ENCODE measurements around the gene CHST12. TPM values are rescaled to one million over a fixed set of nuclear protein-coding genes. Genes with fewer than 3 reads are reported as not detected.
A peak's percentile ranks its signal among the peaks of the same experiment; 100 is the strongest.

CHST12 gene
- total RNA-seq, 1 experiment from 2014 or later: 12.9 TPM

- H3K9me3 ChIP-seq (ENCODE audit: low read length): no peaks in the 10 kb centered on the region
- POLR2A ChIA-PET (ENCODE audit: unreplicated experiment): no interaction called here
- H3K4me3 ChIP-seq (ENCODE audit: low read length): no peak overlapping the region
- CTCF ChIA-PET: no interaction called here
- no peaks in the 10 kb centered on the region for H3K79me2 ChIP-seq (ENCODE audit: low read length)
- no peak overlapping the region for H3K27ac ChIP-seq (ENCODE audit: low read length)
- ATAC-seq: no peak
- H3K9me2 ChIP-seq (replicated peaks; ENCODE audit: low read length): no peaks in the 10 kb centered on the region
- no peak overlapping the region for H2AFZ ChIP-seq (ENCODE audit: low read length)
- intact Hi-C loops (cut with micrococcal nuclease): no loop called here
- no peaks in the 10 kb centered on the region for H3K36me3 ChIP-seq (ENCODE audit: low read depth, low read length)
- no peak overlapping the region for H3K4me2 ChIP-seq (ENCODE audit: low read length)
- no peaks in the 10 kb centered on the region for H3F3A ChIP-seq (ENCODE audit: low read length, unreplicated experiment)
- H3K27me3 ChIP-seq (ENCODE audit: low read length): no peaks in the 10 kb centered on the region
- no peak for TF ChIP-seq EZH2phosphoT487 (IDR thresholded peaks at IDR 0.05; ENCODE audit: borderline replicate concordance, low read length)
- no peak for TF ChIP-seq CTCF (conservative IDR thresholded peaks at IDR 0.05; ENCODE audit: low read depth, low read length)
- TF ChIP-seq EZH2 (IDR thresholded peaks at IDR 0.05; ENCODE audit: low read length, unreplicated experiment): no peak
- peaks cover 6% of the 10 kb centered on the region; the same call in 1 of the 2 replicates for H3K4me1 ChIP-seq (ENCODE audit: insufficient read depth, low read length)
- DNase-seq: peak; percentile 6
- no TSS peak for BruUV-seq (replicated peaks)
- H4K20me1 ChIP-seq (ENCODE audit: low read length): no peaks in the 10 kb centered on the region
- H3K9ac ChIP-seq (ENCODE audit: low read length): no peak overlapping the region
Measured at GRCh38 chr7:2472739-2473138, 69.3 kb downstream of the CHST12 start.

- H3K36me3 ChIP-seq (ENCODE audit: low read depth, low read length): no peaks in the 10 kb centered on the region
- no peaks in the 10 kb centered on the region for H3K9me3 ChIP-seq (ENCODE audit: low read length)
- H3K9me2 ChIP-seq (replicated peaks; ENCODE audit: low read length): no peaks in the 10 kb centered on the region
- ChIA-PET POLR2A (ENCODE audit: unreplicated experiment) (no interaction called here), CTCF (no interaction called here)
- BruUV-seq (replicated peaks): no TSS peak
- ATAC-seq (no peak), DNase-seq (no peak)
- no peaks in the 10 kb centered on the region for H3K79me2 ChIP-seq (ENCODE audit: low read length)
- H4K20me1 ChIP-seq (ENCODE audit: low read length): no peaks in the 10 kb centered on the region
- no peak overlapping the region for H3K4me2 ChIP-seq (ENCODE audit: low read length)
- H3K27me3 ChIP-seq (ENCODE audit: low read length): no peaks in the 10 kb centered on the region
- intact Hi-C loops (cut with micrococcal nuclease): no loop called here
- no peak overlapping the region for H2AFZ ChIP-seq (ENCODE audit: low read length)
- H3K4me3 ChIP-seq (ENCODE audit: low read length): no peak overlapping the region
- peaks cover 15% of the 10 kb centered on the region; the same call in 1 of the 2 replicates for H3K4me1 ChIP-seq (ENCODE audit: insufficient read depth, low read length)
- H3K9ac ChIP-seq (ENCODE audit: low read length): no peak overlapping the region
- TF ChIP-seq CTCF (conservative IDR thresholded peaks at IDR 0.05; ENCODE audit: low read depth, low read length) (no peak), EZH2phosphoT487 (IDR thresholded peaks at IDR 0.05; ENCODE audit: borderline replicate concordance, low read length) (no peak), EZH2 (IDR thresholded peaks at IDR 0.05; ENCODE audit: low read length, unreplicated experiment) (no peak)
- H3K27ac ChIP-seq (ENCODE audit: low read length): no peak overlapping the region
- H3F3A ChIP-seq (ENCODE audit: low read length, unreplicated experiment): no peaks in the 10 kb centered on the region
Measured at GRCh38 chr7:2473496-2474180, 70.2 kb downstream of the CHST12 start.

- ChIA-PET CTCF (no interaction called here), POLR2A (ENCODE audit: unreplicated experiment) (no interaction called here)
- Histone ChIP-seq H3K4me2 (ENCODE audit: low read length) (no peak overlapping the region), H3K9me3 (ENCODE audit: low read length) (no peaks in the 10 kb centered on the region), H3K79me2 (ENCODE audit: low read length) (no peaks in the 10 kb centered on the region), H3K9ac (ENCODE audit: low read length) (no peak overlapping the region), H3K27ac (ENCODE audit: low read length) (no peak overlapping the region), H3K36me3 (ENCODE audit: low read depth, low read length) (no peaks in the 10 kb centered on the region), H3K4me1 (ENCODE audit: insufficient read depth, low read length) (peaks cover 16% of the 10 kb centered on the region; the same call in 1 of the 2 replicates), H2AFZ (ENCODE audit: low read length) (no peak overlapping the region), H3K4me3 (ENCODE audit: low read length) (no peak overlapping the region), H4K20me1 (ENCODE audit: low read length) (no peaks in the 10 kb centered on the region), H3F3A (ENCODE audit: low read length, unreplicated experiment) (no peaks in the 10 kb centered on the region), H3K27me3 (ENCODE audit: low read length) (no peaks in the 10 kb centered on the region), H3K9me2 (replicated peaks; ENCODE audit: low read length) (no peaks in the 10 kb centered on the region)
- BruUV-seq (replicated peaks): no TSS peak
- ATAC-seq (no peak), DNase-seq (no peak)
- TF ChIP-seq CTCF (conservative IDR thresholded peaks at IDR 0.05; ENCODE audit: low read depth, low read length): no peak
- no peak for TF ChIP-seq EZH2phosphoT487 (IDR thresholded peaks at IDR 0.05; ENCODE audit: borderline replicate concordance, low read length)
- no peak for TF ChIP-seq EZH2 (IDR thresholded peaks at IDR 0.05; ENCODE audit: low read length, unreplicated experiment)
- intact Hi-C loops (cut with micrococcal nuclease): no loop called here
Measured at GRCh38 chr7:2474224-2474623, 70.8 kb downstream of the CHST12 start.
